ENCODE results near the gene ZNF750.

Gene ZNF750

DNA sequence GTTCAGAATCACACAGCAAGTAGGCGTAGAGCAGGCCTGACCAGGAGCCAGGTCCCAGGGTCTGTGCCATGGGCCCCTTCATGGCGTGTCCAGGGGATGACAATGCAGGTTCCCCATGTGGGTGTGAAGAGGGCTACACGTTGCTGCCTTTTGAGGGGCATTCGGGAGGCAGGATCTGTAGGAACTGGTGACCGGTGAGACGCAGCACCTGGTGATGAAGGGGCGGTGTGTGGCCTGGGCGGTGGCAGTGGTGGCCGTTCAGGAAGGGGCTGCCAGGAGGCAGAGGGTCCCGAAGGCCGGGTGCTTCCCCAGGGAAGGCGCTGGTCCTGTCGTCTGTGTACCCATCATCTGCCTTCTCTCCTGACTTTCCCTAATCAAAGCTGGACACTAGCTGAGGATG lies 34.6 kb downstream of the ZNF750 start:
- Histone ChIP-seq H3K27me3 (replicated peaks; ENCODE audit: control insufficient read depth, insufficient read depth, low read length) (no peaks in the 10 kb centered on the region), H3K36me3 (ENCODE audit: control insufficient read depth, insufficient read depth, low read length, severe bottlenecking) (no peaks in the 10 kb centered on the region), H3K9me3 (ENCODE audit: control insufficient read depth, low read length) (no peaks in the 10 kb centered on the region), H3K9ac (ENCODE audit: low read length) (peak overlapping the region; percentile 14), H3K4me1 (ENCODE audit: control insufficient read depth, insufficient read depth, low read length) (peaks cover 19% of the 10 kb centered on the region), H3K4me3 (ENCODE audit: low read length) (peak overlapping the region; percentile 24)
- DNase-seq (ENCODE audit: low read depth), result no peak

GRCh38 chr17:82804442-82805191 lies 35.2 kb downstream of the ZNF750 start:
- Histone ChIP-seq H3K9me3 (ENCODE audit: control insufficient read depth, low read length) (no peaks in the 10 kb centered on the region), H3K27me3 (replicated peaks; ENCODE audit: control insufficient read depth, insufficient read depth, low read length) (no peaks in the 10 kb centered on the region), H3K4me3 (ENCODE audit: low read length) (peak overlapping the region; percentile 24), H3K36me3 (ENCODE audit: control insufficient read depth, insufficient read depth, low read length, severe bottlenecking) (no peaks in the 10 kb centered on the region), H3K4me1 (ENCODE audit: control insufficient read depth, insufficient read depth, low read length) (peaks cover 19% of the 10 kb centered on the region), H3K9ac (ENCODE audit: low read length) (peak overlapping the region; percentile 14)
- no peak for DNase-seq (ENCODE audit: low read depth)

DNA sequence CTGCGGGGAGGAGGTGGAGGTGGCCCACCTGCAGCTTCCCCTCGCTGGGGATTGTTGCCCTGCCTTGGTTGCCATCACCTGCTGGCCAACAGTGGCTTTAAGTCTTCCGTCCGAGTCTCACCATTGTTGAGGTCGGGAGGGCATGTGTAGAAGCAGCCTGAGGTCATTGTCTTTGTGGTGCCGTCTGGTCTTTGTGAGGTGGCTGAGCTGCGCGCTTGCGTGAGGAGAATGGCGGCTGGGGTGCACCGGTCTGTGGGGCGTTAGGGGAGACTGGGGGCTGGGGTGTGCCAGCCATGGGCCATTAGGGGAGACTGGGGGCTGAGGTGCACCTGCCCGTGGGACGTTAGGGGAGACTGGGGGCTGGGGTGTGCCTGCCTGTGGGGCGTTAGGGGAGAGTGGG lies 36.2 kb downstream of the ZNF750 start:
- Histone ChIP-seq H3K9me3 (ENCODE audit: control insufficient read depth, low read length) (no peaks in the 10 kb centered on the region), H3K9ac (ENCODE audit: low read length) (no peak overlapping the region), H3K36me3 (ENCODE audit: control insufficient read depth, insufficient read depth, low read length, severe bottlenecking) (no peaks in the 10 kb centered on the region), H3K27me3 (replicated peaks; ENCODE audit: control insufficient read depth, insufficient read depth, low read length) (no peaks in the 10 kb centered on the region), H3K4me3 (ENCODE audit: low read length) (no peak overlapping the region), H3K4me1 (ENCODE audit: control insufficient read depth, insufficient read depth, low read length) (peaks cover 19% of the 10 kb centered on the region)
- no peak for DNase-seq (ENCODE audit: low read depth)

DNA sequence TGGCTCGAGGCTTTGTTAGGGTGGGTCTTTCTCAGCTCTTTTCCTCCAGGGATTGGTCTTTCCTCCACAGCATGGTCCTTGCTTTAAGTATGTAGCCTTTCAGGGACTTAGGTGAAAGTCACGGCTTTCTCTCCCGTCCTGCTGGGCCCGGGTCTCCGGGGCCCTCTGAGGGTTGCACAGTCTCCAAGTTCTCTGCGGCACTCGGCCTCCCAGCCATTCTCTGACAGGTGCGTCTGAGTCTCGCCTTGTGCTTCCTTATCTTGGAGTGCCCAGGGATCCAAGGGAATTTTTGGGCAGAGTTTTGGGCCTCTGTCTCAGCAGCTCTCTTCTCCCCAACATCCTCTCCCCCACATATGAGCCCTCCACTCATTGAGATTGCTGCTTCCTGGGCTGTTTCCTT lies 36.6 kb downstream of the ZNF750 start:
- Histone ChIP-seq H3K9me3 (ENCODE audit: control insufficient read depth, low read length) (no peaks in the 10 kb centered on the region), H3K4me3 (ENCODE audit: low read length) (no peak overlapping the region), H3K4me1 (ENCODE audit: control insufficient read depth, insufficient read depth, low read length) (peaks cover 19% of the 10 kb centered on the region), H3K36me3 (ENCODE audit: control insufficient read depth, insufficient read depth, low read length, severe bottlenecking) (no peaks in the 10 kb centered on the region), H3K27me3 (replicated peaks; ENCODE audit: control insufficient read depth, insufficient read depth, low read length) (no peaks in the 10 kb centered on the region), H3K9ac (ENCODE audit: low read length) (no peak overlapping the region)
- no peak for DNase-seq (ENCODE audit: low read depth)

DNA sequence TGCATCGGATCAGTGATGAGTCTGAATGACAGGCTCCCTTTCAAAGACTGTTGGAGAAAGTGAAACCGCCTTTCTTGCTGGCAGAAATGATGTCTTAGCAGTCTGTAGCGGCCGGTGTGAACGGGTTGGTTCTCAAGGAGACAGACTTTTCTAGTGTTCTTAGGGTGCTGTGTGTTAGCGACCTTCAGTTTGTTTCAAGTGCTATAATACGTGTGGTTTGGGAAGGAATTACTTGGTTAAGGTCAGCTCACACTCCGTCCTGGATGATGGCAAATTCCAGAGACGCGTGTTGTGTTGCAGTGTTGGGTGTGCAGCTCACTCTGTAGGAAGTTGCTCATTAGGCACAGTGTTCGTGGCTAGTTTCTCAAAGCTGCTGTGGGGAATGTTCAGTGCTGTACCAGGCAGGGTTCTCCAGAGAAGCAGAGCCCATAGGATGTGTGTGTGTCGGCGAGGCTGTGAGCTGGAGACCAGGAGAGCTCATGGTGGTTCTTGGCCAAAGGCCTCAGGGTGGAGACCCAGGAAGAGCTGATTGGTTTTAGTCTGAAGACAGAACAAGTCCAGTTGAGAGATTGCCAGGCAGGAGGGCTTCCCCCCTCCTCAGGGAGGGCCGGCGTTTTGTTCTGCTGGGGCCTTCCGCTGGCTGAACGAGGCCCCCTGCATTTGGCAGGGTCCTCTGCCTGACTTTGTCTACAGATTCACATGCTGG lies 37.6 kb downstream of the ZNF750 start:
- H3K9me3 ChIP-seq (ENCODE audit: control insufficient read depth, low read length), result no peaks in the 10 kb centered on the region
- no peaks in the 10 kb centered on the region for H3K36me3 ChIP-seq (ENCODE audit: control insufficient read depth, insufficient read depth, low read length, severe bottlenecking)
- peaks cover 19% of the 10 kb centered on the region for H3K4me1 ChIP-seq (ENCODE audit: control insufficient read depth, insufficient read depth, low read length)
- DNase-seq (ENCODE audit: low read depth), result no peak
- no peaks in the 10 kb centered on the region for H3K27me3 ChIP-seq (replicated peaks; ENCODE audit: control insufficient read depth, insufficient read depth, low read length)
- peak overlapping the region; percentile 46 for H3K9ac ChIP-seq (ENCODE audit: low read length)
- peak overlapping the region; percentile 54 for H3K4me3 ChIP-seq (ENCODE audit: low read length)

DNA sequence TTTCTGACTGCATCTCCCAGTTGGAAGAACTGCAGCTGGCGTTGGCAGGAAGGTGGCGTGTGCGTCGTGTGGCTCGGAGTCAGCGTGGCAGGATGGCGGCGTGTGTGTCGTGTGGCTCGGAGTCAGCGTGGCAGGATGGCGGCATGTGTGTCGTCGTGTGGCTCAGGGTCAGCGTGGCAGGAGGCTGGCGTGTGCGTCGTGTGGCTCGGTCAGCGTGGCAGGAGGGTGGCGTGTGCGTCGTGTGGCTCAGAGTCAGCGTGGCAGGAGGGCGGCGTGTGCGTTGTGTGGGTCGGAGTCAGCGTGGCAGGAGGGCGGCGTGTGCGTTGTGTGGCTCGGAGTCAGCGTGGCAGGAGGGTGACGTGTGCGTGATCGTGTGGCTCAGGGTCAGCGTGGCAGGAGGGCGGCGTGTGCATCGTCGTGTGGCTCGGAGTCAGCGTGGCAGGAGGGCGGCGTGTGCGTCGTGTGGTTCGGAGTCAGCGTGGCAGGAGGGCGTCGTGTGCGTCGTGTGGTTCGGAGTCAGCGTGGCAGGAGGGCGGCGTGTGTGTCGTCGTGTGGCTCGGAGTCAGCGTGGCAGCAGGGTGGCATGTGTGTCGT lies 38.3 kb downstream of the ZNF750 start:
- Histone ChIP-seq H3K36me3 (ENCODE audit: control insufficient read depth, insufficient read depth, low read length, severe bottlenecking) (no peaks in the 10 kb centered on the region), H3K9ac (ENCODE audit: low read length) (no peak overlapping the region), H3K9me3 (ENCODE audit: control insufficient read depth, low read length) (no peaks in the 10 kb centered on the region), H3K4me3 (ENCODE audit: low read length) (no peak overlapping the region), H3K27me3 (replicated peaks; ENCODE audit: control insufficient read depth, insufficient read depth, low read length) (no peaks in the 10 kb centered on the region), H3K4me1 (ENCODE audit: control insufficient read depth, insufficient read depth, low read length) (peaks cover 19% of the 10 kb centered on the region)
- DNase-seq (ENCODE audit: low read depth), result no peak

- Histone ChIP-seq H3K4me1 (ENCODE audit: control insufficient read depth, insufficient read depth, low read length) (peaks cover 19% of the 10 kb centered on the region), H3K4me3 (ENCODE audit: low read length) (no peak overlapping the region), H3K9ac (ENCODE audit: low read length) (no peak overlapping the region), H3K36me3 (ENCODE audit: control insufficient read depth, insufficient read depth, low read length, severe bottlenecking) (peaks cover 2% of the 10 kb centered on the region), H3K9me3 (ENCODE audit: control insufficient read depth, low read length) (no peaks in the 10 kb centered on the region), H3K27me3 (replicated peaks; ENCODE audit: control insufficient read depth, insufficient read depth, low read length) (no peaks in the 10 kb centered on the region)
- DNase-seq (ENCODE audit: low read depth), result no peak
These were observed 38.9 kb downstream of the ZNF750 start for GRCh38 chr17:82800885-82801284.

DNA sequence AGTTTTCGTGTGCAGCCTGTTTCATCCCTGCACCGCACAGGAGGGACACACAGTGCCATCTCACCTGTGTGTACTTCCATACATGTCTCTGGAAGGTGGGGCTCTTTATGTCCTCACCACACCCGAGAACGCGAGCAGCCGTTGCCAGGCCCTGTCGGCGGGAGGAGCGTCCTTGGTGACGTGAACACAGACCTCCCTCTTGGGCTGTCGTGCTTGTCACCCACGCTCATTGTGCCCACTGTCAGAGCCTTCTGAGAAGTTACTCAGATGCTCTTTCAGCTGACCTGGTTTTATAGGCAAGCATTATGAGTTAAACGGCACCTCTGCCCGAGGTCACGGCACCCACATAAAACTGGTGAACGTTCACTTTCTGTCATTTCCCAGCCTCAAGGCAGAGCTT lies 40.2 kb downstream of the ZNF750 start:
- Histone ChIP-seq H3K27me3 (replicated peaks; ENCODE audit: control insufficient read depth, insufficient read depth, low read length) (no peaks in the 10 kb centered on the region), H3K36me3 (ENCODE audit: control insufficient read depth, insufficient read depth, low read length, severe bottlenecking) (peaks cover 3% of the 10 kb centered on the region), H3K9ac (ENCODE audit: low read length) (no peak overlapping the region), H3K9me3 (ENCODE audit: control insufficient read depth, low read length) (no peaks in the 10 kb centered on the region), H3K4me1 (ENCODE audit: control insufficient read depth, insufficient read depth, low read length) (peaks cover 7% of the 10 kb centered on the region), H3K4me3 (ENCODE audit: low read length) (no peak overlapping the region)
- no peak for DNase-seq (ENCODE audit: low read depth)

DNA sequence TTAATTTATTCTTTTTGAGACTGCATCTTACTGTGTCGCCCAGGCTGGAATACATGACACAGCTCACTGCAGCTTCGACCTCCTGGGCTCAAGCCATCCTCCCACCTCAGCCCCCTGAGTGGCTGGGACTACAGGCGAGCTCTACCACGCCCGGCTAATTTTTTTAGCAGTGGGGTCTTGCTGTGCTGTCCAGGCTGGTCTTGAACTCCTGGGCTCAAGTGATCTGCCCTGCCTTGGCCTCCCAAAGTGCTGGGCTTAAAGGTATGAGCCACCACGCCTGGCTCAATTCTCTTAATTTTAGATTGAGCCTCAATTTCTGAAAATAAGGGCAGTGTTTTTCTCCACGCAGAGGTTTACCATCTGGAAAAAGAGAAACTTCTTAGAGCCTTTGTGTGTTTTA lies 41.1 kb downstream of the ZNF750 start:
- H3K4me3 ChIP-seq (ENCODE audit: low read length), result no peak overlapping the region
- H3K27me3 ChIP-seq (replicated peaks; ENCODE audit: control insufficient read depth, insufficient read depth, low read length), result no peaks in the 10 kb centered on the region
- DNase-seq (ENCODE audit: low read depth), result no peak
- H3K9ac ChIP-seq (ENCODE audit: low read length), result no peak overlapping the region
- no peaks in the 10 kb centered on the region for H3K9me3 ChIP-seq (ENCODE audit: control insufficient read depth, low read length)
- peaks cover 3% of the 10 kb centered on the region for H3K36me3 ChIP-seq (ENCODE audit: control insufficient read depth, insufficient read depth, low read length, severe bottlenecking)
- H3K4me1 ChIP-seq (ENCODE audit: control insufficient read depth, insufficient read depth, low read length), result peaks cover 10% of the 10 kb centered on the region

DNA sequence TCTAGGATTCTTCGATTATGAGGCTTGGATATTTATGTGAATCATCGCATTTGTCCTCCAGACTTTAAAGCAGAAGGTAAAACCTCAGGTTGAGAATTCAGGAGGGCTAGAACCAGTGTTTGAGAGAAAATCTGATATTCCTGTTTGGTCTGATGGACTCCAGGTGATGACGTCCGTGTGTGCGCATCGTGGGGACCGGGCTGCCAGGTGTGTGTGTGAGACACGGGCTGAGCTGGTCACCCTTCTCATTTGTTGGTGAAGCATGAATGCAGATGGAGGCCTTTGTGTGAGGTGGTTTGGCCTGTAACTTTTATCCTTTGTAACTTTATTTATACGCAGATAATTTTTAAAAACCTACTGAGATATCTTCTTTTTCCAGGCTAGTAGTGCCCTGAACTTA lies 42.8 kb downstream of the ZNF750 start:
- no peaks in the 10 kb centered on the region for H3K9me3 ChIP-seq (ENCODE audit: control insufficient read depth, low read length)
- no peak overlapping the region for H3K4me3 ChIP-seq (ENCODE audit: low read length)
- H3K36me3 ChIP-seq (ENCODE audit: control insufficient read depth, insufficient read depth, low read length, severe bottlenecking), result peaks cover 3% of the 10 kb centered on the region
- no peak overlapping the region for H3K9ac ChIP-seq (ENCODE audit: low read length)
- DNase-seq (ENCODE audit: low read depth), result no peak
- no peaks in the 10 kb centered on the region for H3K27me3 ChIP-seq (replicated peaks; ENCODE audit: control insufficient read depth, insufficient read depth, low read length)
- peaks cover 8% of the 10 kb centered on the region for H3K4me1 ChIP-seq (ENCODE audit: control insufficient read depth, insufficient read depth, low read length)

GRCh38 chr17:82795615-82796014 lies 44.2 kb downstream of the ZNF750 start:
- no peaks in the 10 kb centered on the region for H3K9me3 ChIP-seq (ENCODE audit: control insufficient read depth, low read length)

More at GRCh38 chr17:82795615-82796014, 44.2 kb downstream of the ZNF750 start:
- Histone ChIP-seq H3K36me3 (ENCODE audit: control insufficient read depth, insufficient read depth, low read length, severe bottlenecking) (peaks cover 3% of the 10 kb centered on the region), H3K4me3 (ENCODE audit: low read length) (no peak overlapping the region), H3K27me3 (replicated peaks; ENCODE audit: control insufficient read depth, insufficient read depth, low read length) (no peaks in the 10 kb centered on the region), H3K4me1 (ENCODE audit: control insufficient read depth, insufficient read depth, low read length) (peaks cover 13% of the 10 kb centered on the region), H3K9ac (ENCODE audit: low read length) (no peak overlapping the region)
- no peak for DNase-seq (ENCODE audit: low read depth)

Measured in adipocyte (in vitro differentiated cells).